C4-2B (cell line): ENCODE measurements around the gene WNT10A.

Source experiments
- ZFX ChIP-seq: fragments of 450-650 bp; IDR thresholded peaks from 2 replicates; pipeline ENCODE4 v1.6.1; 2017
- TF ChIP-seq, protein P1 (sequence below): fragments of 450-650 bp; conservative IDR thresholded peaks from 2 replicates; pipeline ENCODE4 v1.5.1; 2017; ENCODE audit warnings: mild to moderate bottlenecking

DNA sequence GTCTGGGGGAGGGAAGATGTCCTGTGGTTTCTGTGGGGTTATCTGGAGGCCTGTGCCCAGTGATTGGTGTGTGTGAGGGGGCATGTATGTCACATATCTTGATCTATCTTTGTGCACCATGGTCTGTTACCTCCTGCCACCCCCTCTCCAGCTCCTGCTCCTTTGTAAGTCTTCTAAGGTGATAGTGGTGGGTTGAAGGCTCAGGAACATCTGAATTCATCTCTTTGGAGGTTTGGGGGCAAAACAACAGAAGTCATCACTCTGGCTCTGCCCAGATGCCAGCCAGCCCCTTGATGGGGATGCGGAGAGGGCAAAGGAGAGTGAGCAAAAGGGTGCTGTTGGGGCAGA is 23.8 kb upstream of the WNT10A start:
- TF ChIP-seq, protein P1, sequence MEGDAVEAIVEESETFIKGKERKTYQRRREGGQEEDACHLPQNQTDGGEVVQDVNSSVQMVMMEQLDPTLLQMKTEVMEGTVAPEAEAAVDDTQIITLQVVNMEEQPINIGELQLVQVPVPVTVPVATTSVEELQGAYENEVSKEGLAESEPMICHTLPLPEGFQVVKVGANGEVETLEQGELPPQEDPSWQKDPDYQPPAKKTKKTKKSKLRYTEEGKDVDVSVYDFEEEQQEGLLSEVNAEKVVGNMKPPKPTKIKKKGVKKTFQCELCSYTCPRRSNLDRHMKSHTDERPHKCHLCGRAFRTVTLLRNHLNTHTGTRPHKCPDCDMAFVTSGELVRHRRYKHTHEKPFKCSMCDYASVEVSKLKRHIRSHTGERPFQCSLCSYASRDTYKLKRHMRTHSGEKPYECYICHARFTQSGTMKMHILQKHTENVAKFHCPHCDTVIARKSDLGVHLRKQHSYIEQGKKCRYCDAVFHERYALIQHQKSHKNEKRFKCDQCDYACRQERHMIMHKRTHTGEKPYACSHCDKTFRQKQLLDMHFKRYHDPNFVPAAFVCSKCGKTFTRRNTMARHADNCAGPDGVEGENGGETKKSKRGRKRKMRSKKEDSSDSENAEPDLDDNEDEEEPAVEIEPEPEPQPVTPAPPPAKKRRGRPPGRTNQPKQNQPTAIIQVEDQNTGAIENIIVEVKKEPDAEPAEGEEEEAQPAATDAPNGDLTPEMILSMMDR: no peak
- TF ChIP-seq ZFX: no peak
